Uterus (tissue), 4 donors: ENCODE measurements around the gene CAMTA1. TPM values are rescaled to one million over a fixed set of nuclear protein-coding genes. Genes with fewer than 3 reads are reported as not detected.

ENCODE experiments used
- DNase-seq, 2 donors: peaks; one replicate each; pipeline ENCODE4 v3.0.0-alpha.2; 2019 to 2020
- H3K27ac ChIP-seq, 2 donors: fragments of 200-600 bp; sonication (generic); 1 replicate in 1 of 2; 2 replicates in 1 of 2; pipeline ENCODE4 v1.5.1; 2016 to 2018
- H3K27me3 ChIP-seq, 2 donors: fragments of 200-600 bp; sonication (generic); one replicate each; pipeline ENCODE4 v1.5.1; 2018 to 2019; ENCODE audit warnings: control low read depth in 1 of 2
- H3K36me3 ChIP-seq, 2 donors: fragments of 200-600 bp; sonication (generic); one replicate each; pipeline ENCODE4 v1.5.1; 2019; ENCODE audit warnings: control low read depth in 1 of 2
- H3K4me1 ChIP-seq, 2 donors: fragments of 200-600 bp; sonication (generic); one replicate each; pipeline ENCODE4 v1.5.1; 2018 to 2019; ENCODE audit warnings: control low read depth in 1 of 2
- H3K4me3 ChIP-seq, 2 donors: fragments of 200-600 bp; sonication (generic); 1 replicate in 1 of 2; 2 replicates in 1 of 2; pipeline ENCODE4 v1.5.1; 2018 to 2019; ENCODE audit warnings: mild to moderate bottlenecking in 1 of 2
- H3K9me3 ChIP-seq, 2 donors: fragments of 200-600 bp; sonication (generic); one replicate each; pipeline ENCODE4 v1.5.1; 2019; ENCODE audit warnings: control low read depth in 1 of 2
- POLR2A ChIP-seq, 2 donors: fragments of 450-650 bp; IDR thresholded peaks; one replicate each; pipeline ENCODE4 v1.6.1; 2016; ENCODE audit warnings: antibody characterized with exemption in 2 of 2, mild to moderate bottlenecking in 1 of 2, moderate library complexity in 1 of 2
- intact Hi-C: fragments of 100-400 bp; cut with DNase I; formaldehyde crosslinking; loops from one replicate; pipeline ENCODE4 v1.15.1; 2023; ENCODE audit warnings: low total_unique reads
- total RNA-seq, 4 donors: library from RNA; depleted of rRNA in 3 of 4; stranded (reverse); fragments of >200 nt in 3 of 4; gene quantifications; one replicate each; pipeline versions ENCODE4 v1.1.0 to v1.2.4, GENCODE V29; 2014 to 2023
- TF ChIP-seq, protein P1 (sequence below), 4 experiments: fragments of 200-600 bp in 2 of 4; fragments of 450-650 bp in 2 of 4; sonication (generic) in 2 of 4; IDR thresholded peaks; one replicate each; pipeline ENCODE4 v1.5.1; 2016 to 2019; ENCODE audit warnings: antibody characterized with exemption in 4 of 4, mild to moderate bottlenecking in 2 of 4, moderate library complexity in 1 of 4
- donor health status: DM: yes; HTN: yes; CAD: no.

The CAMTA1 gene
- total RNA-seq, 4 donors from 2014 or later = 29.7 to 427 (median 64.8) TPM

DNA sequence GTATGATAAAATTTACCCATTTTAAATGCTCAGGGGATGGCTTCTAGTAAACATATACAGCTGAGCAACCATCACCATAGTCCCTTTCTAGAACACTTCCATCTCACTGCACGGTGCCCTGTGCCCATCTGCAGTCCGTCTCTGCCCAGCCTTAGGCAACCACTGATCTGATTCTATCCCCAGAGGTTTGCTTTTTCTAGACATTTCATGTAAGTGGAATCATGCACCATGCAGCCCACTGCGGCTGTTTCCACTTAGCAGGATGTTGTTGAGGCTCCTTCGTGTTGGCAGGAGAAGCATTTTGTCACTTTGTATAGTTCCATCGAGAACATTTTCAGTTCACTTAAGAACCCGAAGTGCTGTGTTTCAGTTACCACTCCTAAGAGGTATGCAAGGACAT lies 958.1 kb downstream of the CAMTA1 start:
- no peak for DNase-seq
- H3K27ac ChIP-seq = no peak overlapping the region
- no peaks in the 10 kb centered on the region for H3K9me3 ChIP-seq
- H3K27me3 ChIP-seq = no peaks in the 10 kb centered on the region
- intact Hi-C loops = no loop called here
- no peaks in the 10 kb centered on the region for H3K4me1 ChIP-seq
- H3K36me3 ChIP-seq = no peaks in the 10 kb centered on the region
- TF ChIP-seq, protein P1, sequence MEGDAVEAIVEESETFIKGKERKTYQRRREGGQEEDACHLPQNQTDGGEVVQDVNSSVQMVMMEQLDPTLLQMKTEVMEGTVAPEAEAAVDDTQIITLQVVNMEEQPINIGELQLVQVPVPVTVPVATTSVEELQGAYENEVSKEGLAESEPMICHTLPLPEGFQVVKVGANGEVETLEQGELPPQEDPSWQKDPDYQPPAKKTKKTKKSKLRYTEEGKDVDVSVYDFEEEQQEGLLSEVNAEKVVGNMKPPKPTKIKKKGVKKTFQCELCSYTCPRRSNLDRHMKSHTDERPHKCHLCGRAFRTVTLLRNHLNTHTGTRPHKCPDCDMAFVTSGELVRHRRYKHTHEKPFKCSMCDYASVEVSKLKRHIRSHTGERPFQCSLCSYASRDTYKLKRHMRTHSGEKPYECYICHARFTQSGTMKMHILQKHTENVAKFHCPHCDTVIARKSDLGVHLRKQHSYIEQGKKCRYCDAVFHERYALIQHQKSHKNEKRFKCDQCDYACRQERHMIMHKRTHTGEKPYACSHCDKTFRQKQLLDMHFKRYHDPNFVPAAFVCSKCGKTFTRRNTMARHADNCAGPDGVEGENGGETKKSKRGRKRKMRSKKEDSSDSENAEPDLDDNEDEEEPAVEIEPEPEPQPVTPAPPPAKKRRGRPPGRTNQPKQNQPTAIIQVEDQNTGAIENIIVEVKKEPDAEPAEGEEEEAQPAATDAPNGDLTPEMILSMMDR (IDR thresholded peaks at IDR 0.05) = no peak
- TF ChIP-seq POLR2A (IDR thresholded peaks at IDR 0.05) = no peak
- no peak overlapping the region for H3K4me3 ChIP-seq

DNA sequence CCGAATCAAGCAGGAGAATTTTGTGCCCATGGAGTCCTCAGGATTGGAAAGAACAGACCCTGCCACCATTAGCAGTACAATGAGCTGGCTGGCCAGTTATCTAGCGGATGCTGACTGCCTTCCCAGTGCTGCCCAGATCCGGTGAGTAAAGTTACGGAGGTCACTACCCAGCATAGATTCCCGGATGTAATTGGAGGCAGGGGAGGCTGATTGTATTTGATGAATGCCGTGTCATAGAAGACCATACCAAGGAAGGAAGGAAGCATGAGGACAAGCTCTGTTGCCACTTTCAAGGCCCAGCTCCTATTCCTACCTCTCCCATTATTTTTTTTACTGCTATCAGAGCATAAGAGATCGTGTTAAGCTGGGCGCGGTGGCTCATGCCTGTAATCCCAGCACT lies 959.6 kb downstream of the CAMTA1 start:
- Histone ChIP-seq H3K27me3 (no peaks in the 10 kb centered on the region), H3K4me1 (no peaks in the 10 kb centered on the region), H3K9me3 (no peaks in the 10 kb centered on the region), H3K4me3 (no peak overlapping the region), H3K27ac (no peak overlapping the region), H3K36me3 (no peaks in the 10 kb centered on the region)
- intact Hi-C loops = no loop called here
- DNase-seq = no peak
- TF ChIP-seq, protein P1 (IDR thresholded peaks at IDR 0.05) = no peak
- no peak for TF ChIP-seq POLR2A (IDR thresholded peaks at IDR 0.05)

DNA sequence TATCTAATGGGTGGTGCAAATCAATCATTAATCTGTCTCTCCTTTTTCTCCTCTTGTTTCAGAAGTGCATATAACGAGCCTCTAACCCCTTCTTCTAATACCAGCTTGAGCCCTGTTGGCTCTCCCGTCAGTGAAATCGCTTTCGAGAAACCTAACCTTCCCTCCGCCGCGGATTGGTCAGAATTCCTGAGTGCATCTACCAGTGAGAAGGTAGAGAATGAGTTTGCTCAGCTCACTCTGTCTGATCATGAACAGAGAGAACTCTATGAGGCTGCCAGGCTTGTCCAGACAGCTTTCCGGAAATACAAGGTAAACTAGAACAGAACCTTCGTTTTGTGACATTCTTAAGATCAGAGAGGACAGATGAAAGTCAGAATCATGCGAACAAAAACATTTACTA lies 960.5 kb downstream of the CAMTA1 start:
- intact Hi-C loops = no loop called here
- H3K9me3 ChIP-seq = no peaks in the 10 kb centered on the region
- no peak overlapping the region for H3K4me3 ChIP-seq
- no peaks in the 10 kb centered on the region for H3K36me3 ChIP-seq
- DNase-seq = no peak
- no peaks in the 10 kb centered on the region for H3K27me3 ChIP-seq
- no peak overlapping the region for H3K27ac ChIP-seq
- no peak for TF ChIP-seq POLR2A (IDR thresholded peaks at IDR 0.05)
- TF ChIP-seq, protein P1 (IDR thresholded peaks at IDR 0.05) = no peak
- H3K4me1 ChIP-seq = no peaks in the 10 kb centered on the region

DNA sequence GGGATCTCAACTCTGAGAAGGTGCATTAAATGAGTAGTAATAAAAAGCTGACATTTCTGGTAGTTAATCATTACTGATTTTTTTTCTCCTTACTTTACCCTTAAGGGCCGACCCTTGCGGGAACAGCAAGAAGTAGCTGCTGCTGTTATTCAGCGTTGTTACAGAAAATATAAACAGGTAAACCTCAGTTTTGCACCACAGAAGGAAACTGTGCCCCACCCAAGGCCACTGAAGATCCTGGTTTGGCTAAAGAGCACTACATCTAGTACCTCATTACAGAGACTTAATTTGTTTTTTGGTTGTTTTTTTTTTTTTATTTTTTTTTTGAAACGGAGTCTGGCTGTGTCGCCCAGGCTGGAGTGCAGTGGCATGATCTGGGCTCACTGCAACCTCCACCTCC lies 962.4 kb downstream of the CAMTA1 start:
- TF ChIP-seq, protein P1 (IDR thresholded peaks at IDR 0.05) = no peak
- no peak for TF ChIP-seq POLR2A (IDR thresholded peaks at IDR 0.05)
- Histone ChIP-seq H3K9me3 (no peaks in the 10 kb centered on the region), H3K4me1 (no peaks in the 10 kb centered on the region), H3K36me3 (no peaks in the 10 kb centered on the region), H3K27ac (no peak overlapping the region), H3K4me3 (no peak overlapping the region), H3K27me3 (no peaks in the 10 kb centered on the region)
- DNase-seq = no peak
- intact Hi-C loops = no loop called here

GRCh38 chr1:7749126-7749525 lies 963.9 kb downstream of the CAMTA1 start:
- Histone ChIP-seq H3K27me3 (no peaks in the 10 kb centered on the region), H3K4me1 (no peaks in the 10 kb centered on the region), H3K4me3 (no peak overlapping the region), H3K36me3 (no peaks in the 10 kb centered on the region), H3K27ac (no peak overlapping the region), H3K9me3 (no peaks in the 10 kb centered on the region)
- no peak for TF ChIP-seq POLR2A (IDR thresholded peaks at IDR 0.05)
- TF ChIP-seq, protein P1 (IDR thresholded peaks at IDR 0.05) = no peak
- intact Hi-C loops = no loop called here
- DNase-seq = no peak
